ENCODE measurements around the gene SSH3. TPM values are rescaled to one million over a fixed set of nuclear protein-coding genes. Genes with fewer than 3 reads are reported as not detected.

Gene SSH3
- total RNA-seq, 1 donor from 2014 or later: 36.4 TPM

DNA sequence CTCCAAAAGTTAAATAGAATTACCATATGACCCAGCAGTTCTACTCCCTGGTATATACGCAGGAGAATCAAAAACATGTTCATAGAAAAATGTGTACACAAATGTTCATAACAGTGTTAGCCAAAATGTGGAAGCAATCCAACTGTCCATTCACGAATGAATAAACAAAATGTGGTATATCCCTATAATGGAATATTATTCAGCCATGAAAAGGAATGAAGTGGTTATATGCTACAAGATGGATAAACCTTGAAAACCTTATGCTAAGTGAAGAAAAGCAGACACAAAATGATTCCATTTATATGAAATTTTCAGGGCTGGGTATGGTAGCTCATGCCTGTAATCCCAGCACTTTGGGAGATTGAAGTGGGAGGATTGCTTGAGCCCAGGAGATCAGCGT, 33.9 kb downstream of the SSH3 start:
- DNase-seq (no peak), ATAC-seq (no peak)
- Histone ChIP-seq H3K9me3 (no peaks in the 10 kb centered on the region), H3K4me3 (no peak overlapping the region), H3K36me3 (no peaks in the 10 kb centered on the region), H3K4me1 (no peaks in the 10 kb centered on the region), H3K27ac (no peak overlapping the region), H3K27me3 (no peaks in the 10 kb centered on the region)
- intact Hi-C loops (cut with DNase I): no loop called here
- no peak for TF ChIP-seq CTCF (IDR thresholded peaks at IDR 0.05)

GRCh38 chr11:67344264-67344663, 40.9 kb downstream of the SSH3 start:
- intact Hi-C loops (cut with DNase I): no loop called here
- H3K36me3 ChIP-seq: no peaks in the 10 kb centered on the region
- no peaks in the 10 kb centered on the region for H3K9me3 ChIP-seq
- DNase-seq (no peak), ATAC-seq (no peak)
- no peak overlapping the region for H3K4me3 ChIP-seq
- H3K4me1 ChIP-seq: peaks cover 23% of the 10 kb centered on the region
- H3K27me3 ChIP-seq: no peaks in the 10 kb centered on the region
- H3K27ac ChIP-seq: no peak overlapping the region
- no peak for TF ChIP-seq CTCF (IDR thresholded peaks at IDR 0.05)

DNA sequence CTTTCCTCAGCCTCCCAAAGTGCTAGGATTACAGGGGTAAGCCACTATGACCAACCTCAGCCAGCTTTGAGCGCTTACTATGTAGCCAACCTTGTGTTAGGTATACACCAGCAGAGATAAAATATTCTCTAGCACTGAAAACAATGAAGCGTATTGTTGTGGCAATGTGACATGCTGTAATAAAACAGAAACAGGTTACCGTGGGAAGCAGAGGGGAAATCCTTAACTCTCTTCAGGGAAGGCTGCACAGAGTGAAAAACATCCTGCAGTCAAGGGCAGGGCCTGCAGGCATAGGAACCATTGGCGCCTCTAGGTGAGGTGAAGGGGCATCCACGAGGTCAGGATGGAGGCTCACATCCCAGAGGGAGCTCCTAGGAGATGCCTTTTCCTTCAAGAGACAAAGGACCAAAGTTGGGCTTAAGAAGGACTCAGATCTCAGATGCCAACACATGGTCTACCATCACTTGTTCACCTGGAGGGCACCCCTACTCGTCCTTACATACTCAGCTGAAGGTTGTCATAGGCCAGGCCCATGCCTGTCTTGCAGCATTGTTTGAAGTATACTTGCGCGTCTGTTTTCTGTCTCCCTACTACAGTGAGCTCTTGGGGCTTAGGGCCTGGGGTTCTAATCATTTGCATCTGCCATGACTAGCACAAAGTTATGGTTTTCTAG, 42.1 kb downstream of the SSH3 start:
- Histone ChIP-seq H3K4me1 (peaks cover 23% of the 10 kb centered on the region), H3K9me3 (no peaks in the 10 kb centered on the region), H3K4me3 (no peak overlapping the region), H3K27ac (peak overlapping the region; percentile 11), H3K27me3 (no peaks in the 10 kb centered on the region), H3K36me3 (no peaks in the 10 kb centered on the region)
- ATAC-seq (peak; percentile 32), DNase-seq (no peak)
- no peak for TF ChIP-seq CTCF (IDR thresholded peaks at IDR 0.05)
- intact Hi-C loops (cut with DNase I): no loop called here

DNA sequence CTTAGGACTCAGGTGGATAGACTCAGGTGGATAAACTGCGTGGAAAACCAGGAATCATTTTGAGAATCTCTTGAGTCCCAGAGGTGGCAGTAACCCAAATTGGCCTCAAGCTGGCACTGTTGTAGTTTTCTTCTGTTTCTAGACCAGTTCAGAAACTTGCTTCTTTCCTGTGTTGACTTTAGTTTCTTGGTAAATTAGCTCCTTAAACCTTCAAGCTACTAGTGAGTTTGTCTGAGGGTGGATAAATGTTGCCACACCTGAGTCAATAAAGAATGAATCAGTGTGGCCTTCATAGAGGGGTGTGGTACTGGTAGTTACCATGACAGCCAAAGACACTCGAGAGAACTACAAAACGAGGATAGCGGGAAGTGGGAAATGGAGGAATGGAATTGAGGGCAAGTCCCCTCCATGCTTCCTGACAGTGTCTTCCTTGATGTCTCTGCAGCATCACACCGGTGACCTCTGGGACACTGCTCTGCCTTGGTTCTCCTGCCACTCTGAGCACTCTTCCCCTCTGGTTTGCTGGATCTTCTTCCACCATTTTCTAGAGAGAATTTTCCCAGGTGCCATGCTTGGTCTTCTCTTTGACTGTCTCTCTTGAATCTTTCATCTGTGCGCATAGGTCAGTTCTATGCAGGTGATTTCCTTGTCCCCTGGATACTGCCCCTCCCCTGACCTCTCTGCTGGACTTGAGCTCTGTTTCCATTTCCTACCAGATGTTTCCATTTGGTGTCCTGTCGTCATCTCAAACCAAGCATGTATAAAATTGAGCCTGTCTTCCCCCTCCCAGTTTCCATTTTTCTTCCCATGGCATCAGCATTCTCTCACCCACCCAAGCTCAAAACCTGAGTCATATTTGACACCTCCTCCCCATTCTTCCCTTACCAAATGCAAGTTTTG, 42.8 kb downstream of the SSH3 start:
- intact Hi-C loops (cut with DNase I): no loop called here
- H3K4me1 ChIP-seq: peaks cover 27% of the 10 kb centered on the region
- no peaks in the 10 kb centered on the region for H3K36me3 ChIP-seq
- TF ChIP-seq CTCF (IDR thresholded peaks at IDR 0.05): peak; percentile 59
- ATAC-seq (peak; percentile 89), DNase-seq (no peak)
- H3K27me3 ChIP-seq: no peaks in the 10 kb centered on the region
- H3K9me3 ChIP-seq: no peaks in the 10 kb centered on the region
- H3K4me3 ChIP-seq: no peak overlapping the region
- peak overlapping the region; percentile 65 for H3K27ac ChIP-seq

- intact Hi-C loops (cut with DNase I): no loop called here
- ATAC-seq: no peak
- Histone ChIP-seq H3K27me3 (no peaks in the 10 kb centered on the region), H3K36me3 (no peaks in the 10 kb centered on the region), H3K4me1 (peaks cover 42% of the 10 kb centered on the region), H3K4me3 (no peak overlapping the region), H3K27ac (no peak overlapping the region), H3K9me3 (no peaks in the 10 kb centered on the region)
- TF ChIP-seq CTCF (IDR thresholded peaks at IDR 0.05): no peak
- DNase-seq: no peak
Observed at GRCh38 chr11:67347964-67348749, 44.8 kb downstream of the SSH3 start.

Measured in upper lobe of right lung (tissue), 1 donor.